ENCODE measurements around the gene RAB9B.

DNA sequence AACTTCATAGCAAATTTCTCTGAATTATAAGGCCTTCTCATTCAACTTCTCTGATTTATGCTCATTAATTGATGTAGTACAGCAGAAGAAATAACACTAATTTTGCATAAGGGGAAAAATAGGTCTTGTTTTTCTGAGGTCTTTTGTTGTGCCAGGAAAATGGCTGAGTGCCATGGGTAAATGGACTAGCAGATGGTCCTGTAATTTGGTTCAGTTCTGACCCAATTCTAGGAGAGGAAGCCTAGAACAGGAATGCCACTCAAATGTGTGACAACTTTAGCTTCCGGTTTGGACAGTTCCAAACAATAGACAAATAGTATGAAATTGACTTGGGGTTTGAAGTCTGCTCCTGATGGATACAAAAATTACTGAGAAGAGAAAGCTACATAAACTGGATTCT is 6.2 kb downstream of the RAB9B start:
- TF ChIP-seq, protein P1, sequence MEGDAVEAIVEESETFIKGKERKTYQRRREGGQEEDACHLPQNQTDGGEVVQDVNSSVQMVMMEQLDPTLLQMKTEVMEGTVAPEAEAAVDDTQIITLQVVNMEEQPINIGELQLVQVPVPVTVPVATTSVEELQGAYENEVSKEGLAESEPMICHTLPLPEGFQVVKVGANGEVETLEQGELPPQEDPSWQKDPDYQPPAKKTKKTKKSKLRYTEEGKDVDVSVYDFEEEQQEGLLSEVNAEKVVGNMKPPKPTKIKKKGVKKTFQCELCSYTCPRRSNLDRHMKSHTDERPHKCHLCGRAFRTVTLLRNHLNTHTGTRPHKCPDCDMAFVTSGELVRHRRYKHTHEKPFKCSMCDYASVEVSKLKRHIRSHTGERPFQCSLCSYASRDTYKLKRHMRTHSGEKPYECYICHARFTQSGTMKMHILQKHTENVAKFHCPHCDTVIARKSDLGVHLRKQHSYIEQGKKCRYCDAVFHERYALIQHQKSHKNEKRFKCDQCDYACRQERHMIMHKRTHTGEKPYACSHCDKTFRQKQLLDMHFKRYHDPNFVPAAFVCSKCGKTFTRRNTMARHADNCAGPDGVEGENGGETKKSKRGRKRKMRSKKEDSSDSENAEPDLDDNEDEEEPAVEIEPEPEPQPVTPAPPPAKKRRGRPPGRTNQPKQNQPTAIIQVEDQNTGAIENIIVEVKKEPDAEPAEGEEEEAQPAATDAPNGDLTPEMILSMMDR (IDR thresholded peaks at IDR 0.05): no peak
- TF ChIP-seq POLR2AphosphoS5 (IDR thresholded peaks at IDR 0.05; ENCODE audit: low read depth, low read length) (no peak), SIN3A (IDR thresholded peaks at IDR 0.05; ENCODE audit: borderline replicate concordance, insufficient read depth, low read depth, low read length) (no peak), TCF7L2 (IDR thresholded peaks at IDR 0.05; ENCODE audit: low read depth, low read length) (no peak)
- TF ChIP-seq, protein P2, sequence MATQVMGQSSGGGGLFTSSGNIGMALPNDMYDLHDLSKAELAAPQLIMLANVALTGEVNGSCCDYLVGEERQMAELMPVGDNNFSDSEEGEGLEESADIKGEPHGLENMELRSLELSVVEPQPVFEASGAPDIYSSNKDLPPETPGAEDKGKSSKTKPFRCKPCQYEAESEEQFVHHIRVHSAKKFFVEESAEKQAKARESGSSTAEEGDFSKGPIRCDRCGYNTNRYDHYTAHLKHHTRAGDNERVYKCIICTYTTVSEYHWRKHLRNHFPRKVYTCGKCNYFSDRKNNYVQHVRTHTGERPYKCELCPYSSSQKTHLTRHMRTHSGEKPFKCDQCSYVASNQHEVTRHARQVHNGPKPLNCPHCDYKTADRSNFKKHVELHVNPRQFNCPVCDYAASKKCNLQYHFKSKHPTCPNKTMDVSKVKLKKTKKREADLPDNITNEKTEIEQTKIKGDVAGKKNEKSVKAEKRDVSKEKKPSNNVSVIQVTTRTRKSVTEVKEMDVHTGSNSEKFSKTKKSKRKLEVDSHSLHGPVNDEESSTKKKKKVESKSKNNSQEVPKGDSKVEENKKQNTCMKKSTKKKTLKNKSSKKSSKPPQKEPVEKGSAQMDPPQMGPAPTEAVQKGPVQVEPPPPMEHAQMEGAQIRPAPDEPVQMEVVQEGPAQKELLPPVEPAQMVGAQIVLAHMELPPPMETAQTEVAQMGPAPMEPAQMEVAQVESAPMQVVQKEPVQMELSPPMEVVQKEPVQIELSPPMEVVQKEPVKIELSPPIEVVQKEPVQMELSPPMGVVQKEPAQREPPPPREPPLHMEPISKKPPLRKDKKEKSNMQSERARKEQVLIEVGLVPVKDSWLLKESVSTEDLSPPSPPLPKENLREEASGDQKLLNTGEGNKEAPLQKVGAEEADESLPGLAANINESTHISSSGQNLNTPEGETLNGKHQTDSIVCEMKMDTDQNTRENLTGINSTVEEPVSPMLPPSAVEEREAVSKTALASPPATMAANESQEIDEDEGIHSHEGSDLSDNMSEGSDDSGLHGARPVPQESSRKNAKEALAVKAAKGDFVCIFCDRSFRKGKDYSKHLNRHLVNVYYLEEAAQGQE (IDR thresholded peaks at IDR 0.05; ENCODE audit: insufficient read depth in 1 of 2, low read depth in 2 of 2, low read length in 1 of 2): no peak
